BJ (cell line): ENCODE results near the gene LYRM4. TPM values are rescaled to one million over a fixed set of nuclear protein-coding genes. Genes with fewer than 3 reads are reported as not detected.

ENCODE experiments used
- CTCF ChIA-PET: fragments of 350-600 bp; formaldehyde crosslinking; extraction: SDS; loops from one replicate; lab custom pipeline; 2021; ENCODE audit warnings: antibody characterized with exemption, inconsistent platforms; lab: Yijun Ruan, JAX
- POLR2A ChIA-PET: fragments of 300-600 bp; sonication (Branson Sonifier 250); formaldehyde crosslinking; extraction: SDS; loops from one replicate; lab custom pipeline; 2021; ENCODE audit warnings: antibody characterized with exemption; lab: Charles Lee
- DNase-seq: peaks from one replicate; pipeline ENCODE4 v3.0.0-alpha.2; 2011; ENCODE audit warnings: low read depth
- H3K27me3 ChIP-seq: 2 replicates; pipeline ENCODE4 v1.6.0; 2011; ENCODE audit warnings: low read length; ENCODE audit not compliant: control insufficient read depth, insufficient read depth
- H3K36me3 ChIP-seq: 2 replicates; pipeline ENCODE4 v1.5.1; 2011; ENCODE audit warnings: low read length; ENCODE audit not compliant: control insufficient read depth, insufficient read depth
- H3K4me3 ChIP-seq: 2 replicates; pipeline ENCODE4 v1.5.1; 2011; ENCODE audit warnings: low read depth, mild to moderate bottlenecking, control low read depth, low read length
- polyA plus RNA-seq: library from polyadenylated mRNA; depleted of rRNA; stranded (reverse); fragments of >200 nt; gene quantifications from 2 replicates; pipeline ENCODE4 v1.2.3, GENCODE V29; 2011
- TF ChIP-seq, protein P1 (sequence below): IDR thresholded peaks from 2 replicates; pipeline ENCODE4 v1.5.1; 2011; ENCODE audit warnings: low read depth, mild to moderate bottlenecking, control low read depth, inconsistent platforms, low read length, moderate library complexity; ENCODE audit not compliant: insufficient read depth

LYRM4 gene
- polyA plus RNA-seq, 1 experiment, result 29.0 TPM

DNA sequence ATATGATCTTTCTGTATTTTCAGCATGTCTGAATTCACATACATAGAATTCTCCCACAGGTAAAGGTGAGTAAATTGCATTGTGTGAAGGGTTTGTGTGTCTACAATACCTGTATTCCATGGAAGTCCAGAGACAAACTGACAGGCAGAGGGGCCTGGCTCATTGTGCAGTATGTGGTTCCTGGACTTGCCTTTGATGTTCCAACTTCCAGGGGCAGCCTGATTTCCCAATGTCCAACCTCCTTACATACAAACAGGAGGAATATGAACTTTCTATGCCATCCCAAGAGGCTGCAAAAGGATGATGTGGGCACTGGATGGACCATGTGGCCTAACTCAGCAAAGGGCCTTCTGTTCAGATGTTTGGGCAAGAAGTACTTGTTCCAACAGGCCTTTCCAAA, 58.5 kb downstream of the LYRM4 start:
- CTCF ChIA-PET, result interaction anchor here (1.5 kb wide), 1 partner anchor 11 kb away, joined by 6 read pairs; no protein-coding TSS in a partner anchor
- Histone ChIP-seq H3K4me3 (no peak overlapping the region), H3K27me3 (no peaks in the 10 kb centered on the region), H3K36me3 (no peaks in the 10 kb centered on the region)
- TF ChIP-seq, protein P1, sequence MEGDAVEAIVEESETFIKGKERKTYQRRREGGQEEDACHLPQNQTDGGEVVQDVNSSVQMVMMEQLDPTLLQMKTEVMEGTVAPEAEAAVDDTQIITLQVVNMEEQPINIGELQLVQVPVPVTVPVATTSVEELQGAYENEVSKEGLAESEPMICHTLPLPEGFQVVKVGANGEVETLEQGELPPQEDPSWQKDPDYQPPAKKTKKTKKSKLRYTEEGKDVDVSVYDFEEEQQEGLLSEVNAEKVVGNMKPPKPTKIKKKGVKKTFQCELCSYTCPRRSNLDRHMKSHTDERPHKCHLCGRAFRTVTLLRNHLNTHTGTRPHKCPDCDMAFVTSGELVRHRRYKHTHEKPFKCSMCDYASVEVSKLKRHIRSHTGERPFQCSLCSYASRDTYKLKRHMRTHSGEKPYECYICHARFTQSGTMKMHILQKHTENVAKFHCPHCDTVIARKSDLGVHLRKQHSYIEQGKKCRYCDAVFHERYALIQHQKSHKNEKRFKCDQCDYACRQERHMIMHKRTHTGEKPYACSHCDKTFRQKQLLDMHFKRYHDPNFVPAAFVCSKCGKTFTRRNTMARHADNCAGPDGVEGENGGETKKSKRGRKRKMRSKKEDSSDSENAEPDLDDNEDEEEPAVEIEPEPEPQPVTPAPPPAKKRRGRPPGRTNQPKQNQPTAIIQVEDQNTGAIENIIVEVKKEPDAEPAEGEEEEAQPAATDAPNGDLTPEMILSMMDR, result no peak
- POLR2A ChIA-PET, result no interaction called here
- no peak for DNase-seq

DNA sequence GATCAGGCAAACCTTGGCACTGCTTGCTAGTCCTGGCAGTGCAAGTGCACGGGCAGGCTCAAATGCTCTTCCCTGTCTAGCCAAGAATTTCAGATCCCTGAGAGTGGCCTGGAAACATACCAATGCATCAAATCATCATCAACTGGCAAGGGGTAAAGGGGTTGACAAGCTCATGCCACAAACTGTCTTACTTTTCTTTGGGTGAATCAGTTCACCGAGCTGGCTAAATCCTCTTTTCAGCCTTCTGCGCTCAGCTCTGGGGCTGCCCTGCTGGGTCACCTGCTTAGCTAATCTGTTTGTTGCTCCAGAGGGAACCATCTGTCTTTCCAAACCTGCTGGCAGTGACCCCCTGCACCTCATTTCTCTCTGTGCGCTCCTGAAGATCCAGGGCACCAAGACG, 59.5 kb downstream of the LYRM4 start:
- H3K36me3 ChIP-seq, result no peaks in the 10 kb centered on the region
- TF ChIP-seq, protein P1, result no peak
- ChIA-PET POLR2A (no interaction called here), CTCF (interaction anchor here (0.6 to 1.5 kb wide), 2 partner anchors 10 to 126 kb away, joined by 4 to 6 read pairs; no protein-coding TSS in a partner anchor)
- no peak for DNase-seq
- no peak overlapping the region for H3K4me3 ChIP-seq
- no peaks in the 10 kb centered on the region for H3K27me3 ChIP-seq

DNA sequence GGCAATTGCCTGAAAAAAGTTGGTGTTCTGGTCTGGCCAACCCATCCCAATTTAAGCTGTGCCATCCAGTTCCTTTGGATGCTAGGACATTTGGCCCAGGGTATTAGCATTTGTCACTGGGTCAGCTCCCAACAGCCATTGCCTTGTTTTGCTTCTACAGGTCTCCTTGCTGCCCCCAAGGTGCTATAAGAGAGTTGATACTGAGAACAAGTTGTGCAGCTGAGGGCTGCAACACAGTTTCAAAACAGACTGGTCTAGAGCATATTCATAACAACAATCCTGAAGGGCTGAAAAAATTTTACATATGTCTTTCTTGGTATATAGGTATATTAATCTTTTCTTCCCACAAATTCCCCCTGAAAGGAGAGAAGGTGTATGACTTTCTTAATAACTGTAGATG, 61.0 kb downstream of the LYRM4 start:
- ChIA-PET POLR2A (no interaction called here), CTCF (interaction anchor here (0.7 to 0.8 kb wide), 2 partner anchors 23 to 56 kb away, joined by 3 read pairs; no protein-coding TSS in a partner anchor)
- no peaks in the 10 kb centered on the region for H3K27me3 ChIP-seq
- TF ChIP-seq, protein P1, result no peak
- DNase-seq, result no peak
- H3K36me3 ChIP-seq, result no peaks in the 10 kb centered on the region
- H3K4me3 ChIP-seq, result no peak overlapping the region

DNA sequence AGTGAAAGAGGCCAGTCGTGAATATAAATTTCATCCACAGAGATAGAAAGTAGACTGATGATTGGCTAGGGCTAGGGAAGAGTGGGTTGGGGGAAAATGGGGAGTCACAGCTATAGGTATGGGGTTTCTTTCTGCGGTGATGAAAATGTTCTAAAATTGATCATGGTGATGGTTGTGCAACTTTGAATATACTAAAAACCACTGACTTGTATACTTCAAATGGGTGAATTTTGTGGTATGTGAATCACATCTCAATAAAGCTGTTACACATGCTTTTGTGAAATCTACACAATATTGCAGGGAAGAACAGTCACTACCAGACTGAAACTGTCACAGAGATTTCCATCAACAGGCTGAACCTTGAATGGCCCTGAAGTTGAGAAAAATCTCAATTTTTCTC, 61.5 kb downstream of the LYRM4 start:
- DNase-seq, result no peak
- no peaks in the 10 kb centered on the region for H3K27me3 ChIP-seq
- no peaks in the 10 kb centered on the region for H3K36me3 ChIP-seq
- no peak overlapping the region for H3K4me3 ChIP-seq
- TF ChIP-seq, protein P1, result no peak
- CTCF ChIA-PET, result interaction anchor here (0.7 kb wide), 1 partner anchor 55 kb away, joined by 3 read pairs; no protein-coding TSS in a partner anchor
- POLR2A ChIA-PET, result no interaction called here

DNA sequence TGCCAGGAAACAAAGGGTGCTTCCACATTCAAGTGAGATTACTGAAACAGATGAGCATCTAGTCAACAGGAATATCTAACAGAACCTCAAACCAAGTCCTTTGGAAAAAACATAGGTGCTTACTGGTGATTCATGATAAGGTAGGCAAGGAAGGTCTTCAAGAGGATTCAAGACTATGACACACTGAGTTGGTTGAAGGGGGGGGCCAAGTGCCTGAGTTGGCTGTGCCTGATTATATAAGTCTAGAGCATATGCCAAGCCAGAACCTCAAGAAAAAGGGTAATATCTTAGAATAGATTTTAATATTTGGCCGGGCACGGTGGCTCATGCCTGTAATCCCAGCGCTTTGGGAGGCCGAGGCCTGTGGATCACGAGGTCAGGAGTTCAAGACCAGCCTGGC, 63.7 kb downstream of the LYRM4 start:
- no peaks in the 10 kb centered on the region for H3K27me3 ChIP-seq
- ChIA-PET POLR2A (no interaction called here), CTCF (no interaction called here)
- DNase-seq, result no peak
- no peaks in the 10 kb centered on the region for H3K36me3 ChIP-seq
- no peak overlapping the region for H3K4me3 ChIP-seq
- TF ChIP-seq, protein P1, result no peak
